GM18502 (cell line): ENCODE data around the gene CTSZ.
"Not testable (repeated sequence)": the region's sequence is repeated elsewhere in the genome, so short reads cannot be mapped to it uniquely, and the experiment has no call there.

Experiments used
- ATAC-seq: cut with Tn5 transposase; IDR thresholded peaks from one replicate; pipeline ENCODE4 v1.9.1; 2021; ENCODE audit warnings: mild to moderate bottlenecking; ENCODE audit not compliant: unreplicated experiment, poor library complexity

The CTSZ gene

DNA sequence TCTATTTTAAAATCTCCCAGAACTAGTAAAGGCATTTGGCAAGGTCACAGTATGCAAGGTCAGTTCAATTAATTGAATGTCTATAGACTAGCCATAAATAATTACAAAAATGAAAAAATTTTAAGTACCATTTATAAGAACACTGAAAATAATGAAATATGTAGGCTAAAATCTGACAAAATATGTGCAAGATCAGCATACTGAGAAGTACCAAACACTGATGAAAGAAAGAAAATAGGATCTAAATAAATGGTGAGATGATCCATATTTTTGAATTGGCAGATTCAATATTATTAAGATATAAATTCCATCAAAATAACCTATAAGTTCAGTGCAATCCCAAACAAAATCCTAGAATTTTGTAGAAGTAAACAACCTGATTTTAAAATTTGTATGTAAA, 54.0 kb downstream of the CTSZ start:
- no peak for ATAC-seq

DNA sequence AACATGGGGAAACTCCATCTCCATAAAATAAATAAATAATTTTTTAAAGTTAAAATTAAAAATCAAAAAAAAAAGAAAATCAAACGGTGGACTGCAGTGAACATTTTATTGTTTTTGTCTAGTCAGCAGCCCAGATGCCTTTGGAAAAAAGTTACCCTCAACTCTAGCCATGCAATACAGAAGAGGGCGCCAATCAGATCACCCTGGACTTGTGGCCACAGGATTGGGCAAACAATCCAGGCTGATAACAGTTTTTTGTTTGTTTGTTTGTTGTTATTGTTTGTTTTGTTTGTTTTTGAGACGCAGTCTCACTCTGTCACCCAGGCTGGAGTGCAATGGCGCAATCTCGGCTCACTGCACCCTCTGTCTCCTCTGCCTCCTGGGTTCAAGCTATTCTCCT, 56.5 kb downstream of the CTSZ start:
- ATAC-seq: no peak

DNA sequence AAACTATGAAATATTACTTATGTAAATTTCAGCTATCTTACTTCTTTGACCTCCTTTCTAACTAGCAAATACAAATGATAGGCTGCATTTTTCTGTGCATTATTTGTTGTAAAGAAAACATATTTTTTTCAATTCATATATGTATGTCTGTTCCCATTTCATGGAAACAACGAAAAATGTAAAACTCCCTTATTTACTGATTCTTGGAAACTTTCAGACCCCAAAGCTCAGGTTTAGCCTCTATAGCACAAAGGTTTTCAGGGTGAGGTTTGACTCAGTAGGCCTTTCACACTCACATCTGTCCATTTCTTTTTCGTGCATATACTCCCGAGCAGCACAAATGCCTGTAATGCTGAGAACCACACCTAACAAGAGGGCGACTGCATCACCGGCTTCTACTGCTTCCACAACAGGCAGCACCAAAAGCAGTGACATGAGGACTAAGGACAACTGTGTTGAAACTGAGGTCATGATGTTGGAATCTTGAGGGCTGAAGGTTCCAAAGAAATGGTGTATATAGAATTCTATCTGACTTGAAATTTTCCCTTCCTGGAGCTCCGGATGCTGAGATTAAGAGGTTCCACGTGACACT, 59.2 kb downstream of the CTSZ start:
- ATAC-seq: not testable (repeated sequence)

DNA sequence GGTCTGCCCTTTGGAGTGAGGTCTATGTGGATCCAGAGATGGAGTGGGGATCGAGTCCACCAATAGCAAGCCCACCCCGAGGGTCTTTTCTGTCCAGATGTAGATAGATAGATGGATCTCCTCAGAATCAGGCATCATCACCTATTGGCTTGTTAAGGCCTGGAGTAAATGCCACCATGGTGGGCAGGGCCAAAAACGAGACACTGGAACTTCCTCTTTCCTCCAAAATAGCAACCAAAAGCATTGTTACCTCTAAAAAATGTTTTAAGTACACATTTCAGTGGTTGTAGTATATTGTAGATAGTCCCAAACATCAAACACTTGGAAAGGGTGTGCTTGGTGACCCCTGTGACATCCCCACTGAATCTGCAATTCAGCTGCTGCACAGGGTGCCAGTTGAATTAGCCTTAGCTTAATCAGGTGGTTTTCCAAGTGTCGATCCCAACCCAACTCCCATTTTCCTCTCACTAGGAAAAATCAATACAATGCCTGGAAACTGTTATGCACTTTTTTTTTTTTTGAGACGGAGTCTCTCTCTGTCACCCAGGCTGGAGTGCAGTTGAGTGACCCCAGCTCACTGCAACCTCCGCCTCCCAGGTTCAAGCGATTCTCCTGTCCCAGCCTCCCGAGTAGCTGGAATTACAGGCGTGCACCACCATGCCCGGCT, 61.0 kb downstream of the CTSZ start:
- ATAC-seq: no peak
